ENCODE results near the gene UBXN1. TPM values are rescaled to one million over a fixed set of nuclear protein-coding genes. Genes with fewer than 3 reads are reported as not detected.

Gene UBXN1
- total and polyA plus RNA-seq, 10 of the 15 experiments (the other 5 are each of a cell fraction or from before 2014, with no cell fraction given) = 7.0 to 173 (median 106) TPM

DNA sequence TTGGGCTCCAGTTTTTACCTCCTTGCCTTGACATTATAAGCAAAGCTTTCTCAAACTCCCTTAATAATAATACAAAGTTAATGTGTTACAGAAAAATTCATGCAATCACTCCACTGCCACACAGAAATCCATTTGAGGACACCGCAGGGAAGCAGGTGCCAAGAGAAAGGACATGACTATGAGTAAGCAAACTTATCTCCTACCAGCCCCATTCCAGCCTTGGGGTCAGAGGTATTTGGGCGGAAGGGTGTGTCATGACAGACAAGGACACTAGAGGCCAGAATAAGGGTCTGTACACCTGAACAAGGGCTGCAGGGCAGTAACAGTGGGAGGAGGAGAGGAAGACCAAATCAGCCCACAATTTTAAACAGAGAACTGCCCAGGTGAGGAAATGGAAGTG is 34.5 kb upstream of the UBXN1 start:
- H3K9me3 ChIP-seq (replicated peaks; ENCODE audit: control insufficient read depth, insufficient read depth, low read length) = no peaks in the 10 kb centered on the region
- H3K9ac ChIP-seq (ENCODE audit: control insufficient read depth, insufficient read depth, low read length) = no peak overlapping the region
- no peak for FAIRE-seq
- CTCF ChIA-PET = interaction anchor here (1.2 kb wide), 1 partner anchor 73 kb away, joined by 3 read pairs; no protein-coding TSS in a partner anchor
- H3K4me3 ChIP-seq = 0 out of 2 replicates have a peak overlapping the region, but pooled peaks have one; percentile 13
- peaks cover 31 to 42% of the 10 kb centered on the region in 2 experiments for H3K36me3 ChIP-seq (ENCODE audit: control insufficient read depth in 2 of 2, insufficient read depth in 2 of 2, low read length in 1 of 2)
- WGBS (ENCODE audit: insufficient coverage, insufficient replicate concordance, low lambda C conversion rate, missing lambda C conversion rate) = 97% methylated on average over 2 of the region's 2 CpGs
- intact Hi-C loops (cut with micrococcal nuclease; ENCODE audit: unreplicated experiment) = no loop called here
- peaks cover 22% of the 10 kb centered on the region for H3K4me1 ChIP-seq (ENCODE audit: control insufficient read depth, insufficient read depth, low read length)
- no TSS peak for BruUV-seq (replicated peaks)
- DNase-seq (ENCODE audit: low read depth, low spot score) = no peak
- peaks cover 3% of the 10 kb centered on the region; the same call in 1 of the 2 replicates for H3K79me2 ChIP-seq (ENCODE audit: control insufficient read depth, insufficient read depth, low read length)
- RAD21 ChIA-PET (ENCODE audit: unreplicated experiment) = no interaction called here
- H3K27me3 ChIP-seq (replicated peaks in 1 of 2; ENCODE audit: control insufficient read depth in 2 of 2, insufficient read depth in 2 of 2, low read length in 1 of 2) = no peaks in the 10 kb centered on the region
- H3K4me2 ChIP-seq (ENCODE audit: control insufficient read depth, insufficient read depth) = no peak overlapping the region; the same call in 1 of the 2 replicates
- SMC1A ChIA-PET (ENCODE audit: uncharacterized antibody, unreplicated experiment) = interaction anchor here (1.9 kb wide), 1 partner anchor 10 kb away, joined by 7 read pairs; no protein-coding TSS in a partner anchor
- H2AFZ ChIP-seq (ENCODE audit: control insufficient read depth, low read depth, low read length) = no peak overlapping the region
- no peak overlapping the region for H3K27ac ChIP-seq (ENCODE audit: control insufficient read depth, insufficient read depth)
- POLR2A ChIA-PET = interaction anchor here (0.6 to 5.5 kb wide), 3 partner anchors 13 to 118 kb away, joined by 3 to 40 read pairs (median 4); partner anchors contain the start of genes HNRNPUL2, STX5, TAF6L and TTC9C
- H4K20me1 ChIP-seq (ENCODE audit: control insufficient read depth, insufficient read depth) = no peaks in the 10 kb centered on the region
- ATAC-seq = no peak
- in situ Hi-C loops (cut with MboI) = no loop called here
- TF ChIP-seq STAT1 (conservative IDR thresholded peaks at IDR 0.05) (no peak), MTA2 (IDR thresholded peaks at IDR 0.05; ENCODE audit: low read depth) (no peak), CEBPB (IDR thresholded peaks at IDR 0.05; ENCODE audit: borderline replicate concordance in 1 of 2, low read depth in 2 of 2, low read length in 2 of 2) (no peak), HCFC1 (IDR thresholded peaks at IDR 0.05; ENCODE audit: low read length) (no peak), SRF (IDR thresholded peaks at IDR 0.05; ENCODE audit: low read depth in 2 of 2, low read length in 2 of 2) (no peak), KDM1A (IDR thresholded peaks at IDR 0.05; ENCODE audit: borderline replicate concordance) (no peak), FOS (IDR thresholded peaks at IDR 0.05; ENCODE audit: borderline replicate concordance, extremely low read depth, insufficient read length) (no peak), GATAD2B (conservative IDR thresholded peaks at IDR 0.05; ENCODE audit: low read depth) (no peak), YY1 (IDR thresholded peaks at IDR 0.05; ENCODE audit: low read depth, low read length) (no peak)
- TF ChIP-seq, protein P1, sequence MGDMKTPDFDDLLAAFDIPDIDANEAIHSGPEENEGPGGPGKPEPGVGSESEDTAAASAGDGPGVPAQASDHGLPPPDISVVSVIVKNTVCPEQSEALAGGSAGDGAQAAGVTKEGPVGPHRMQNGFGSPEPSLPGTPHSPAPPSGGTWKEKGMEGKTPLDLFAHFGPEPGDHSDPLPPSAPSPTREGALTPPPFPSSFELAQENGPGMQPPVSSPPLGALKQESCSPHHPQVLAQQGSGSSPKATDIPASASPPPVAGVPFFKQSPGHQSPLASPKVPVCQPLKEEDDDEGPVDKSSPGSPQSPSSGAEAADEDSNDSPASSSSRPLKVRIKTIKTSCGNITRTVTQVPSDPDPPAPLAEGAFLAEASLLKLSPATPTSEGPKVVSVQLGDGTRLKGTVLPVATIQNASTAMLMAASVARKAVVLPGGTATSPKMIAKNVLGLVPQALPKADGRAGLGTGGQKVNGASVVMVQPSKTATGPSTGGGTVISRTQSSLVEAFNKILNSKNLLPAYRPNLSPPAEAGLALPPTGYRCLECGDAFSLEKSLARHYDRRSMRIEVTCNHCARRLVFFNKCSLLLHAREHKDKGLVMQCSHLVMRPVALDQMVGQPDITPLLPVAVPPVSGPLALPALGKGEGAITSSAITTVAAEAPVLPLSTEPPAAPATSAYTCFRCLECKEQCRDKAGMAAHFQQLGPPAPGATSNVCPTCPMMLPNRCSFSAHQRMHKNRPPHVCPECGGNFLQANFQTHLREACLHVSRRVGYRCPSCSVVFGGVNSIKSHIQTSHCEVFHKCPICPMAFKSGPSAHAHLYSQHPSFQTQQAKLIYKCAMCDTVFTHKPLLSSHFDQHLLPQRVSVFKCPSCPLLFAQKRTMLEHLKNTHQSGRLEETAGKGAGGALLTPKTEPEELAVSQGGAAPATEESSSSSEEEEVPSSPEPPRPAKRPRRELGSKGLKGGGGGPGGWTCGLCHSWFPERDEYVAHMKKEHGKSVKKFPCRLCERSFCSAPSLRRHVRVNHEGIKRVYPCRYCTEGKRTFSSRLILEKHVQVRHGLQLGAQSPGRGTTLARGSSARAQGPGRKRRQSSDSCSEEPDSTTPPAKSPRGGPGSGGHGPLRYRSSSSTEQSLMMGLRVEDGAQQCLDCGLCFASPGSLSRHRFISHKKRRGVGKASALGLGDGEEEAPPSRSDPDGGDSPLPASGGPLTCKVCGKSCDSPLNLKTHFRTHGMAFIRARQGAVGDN (IDR thresholded peaks at IDR 0.05) = no peak
- TF ChIP-seq, protein P2, sequence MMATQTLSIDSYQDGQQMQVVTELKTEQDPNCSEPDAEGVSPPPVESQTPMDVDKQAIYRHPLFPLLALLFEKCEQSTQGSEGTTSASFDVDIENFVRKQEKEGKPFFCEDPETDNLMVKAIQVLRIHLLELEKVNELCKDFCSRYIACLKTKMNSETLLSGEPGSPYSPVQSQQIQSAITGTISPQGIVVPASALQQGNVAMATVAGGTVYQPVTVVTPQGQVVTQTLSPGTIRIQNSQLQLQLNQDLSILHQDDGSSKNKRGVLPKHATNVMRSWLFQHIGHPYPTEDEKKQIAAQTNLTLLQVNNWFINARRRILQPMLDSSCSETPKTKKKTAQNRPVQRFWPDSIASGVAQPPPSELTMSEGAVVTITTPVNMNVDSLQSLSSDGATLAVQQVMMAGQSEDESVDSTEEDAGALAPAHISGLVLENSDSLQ (IDR thresholded peaks at IDR 0.05) = no peak
- TF ChIP-seq, protein P3, sequence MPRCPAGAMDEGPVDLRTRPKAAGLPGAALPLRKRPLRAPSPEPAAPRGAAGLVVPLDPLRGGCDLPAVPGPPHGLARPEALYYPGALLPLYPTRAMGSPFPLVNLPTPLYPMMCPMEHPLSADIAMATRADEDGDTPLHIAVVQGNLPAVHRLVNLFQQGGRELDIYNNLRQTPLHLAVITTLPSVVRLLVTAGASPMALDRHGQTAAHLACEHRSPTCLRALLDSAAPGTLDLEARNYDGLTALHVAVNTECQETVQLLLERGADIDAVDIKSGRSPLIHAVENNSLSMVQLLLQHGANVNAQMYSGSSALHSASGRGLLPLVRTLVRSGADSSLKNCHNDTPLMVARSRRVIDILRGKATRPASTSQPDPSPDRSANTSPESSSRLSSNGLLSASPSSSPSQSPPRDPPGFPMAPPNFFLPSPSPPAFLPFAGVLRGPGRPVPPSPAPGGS (IDR thresholded peaks at IDR 0.05; ENCODE audit: borderline replicate concordance, insufficient read depth, low read depth, low read length, poor library complexity, severe bottlenecking) = no peak
- TF ChIP-seq, protein P4, sequence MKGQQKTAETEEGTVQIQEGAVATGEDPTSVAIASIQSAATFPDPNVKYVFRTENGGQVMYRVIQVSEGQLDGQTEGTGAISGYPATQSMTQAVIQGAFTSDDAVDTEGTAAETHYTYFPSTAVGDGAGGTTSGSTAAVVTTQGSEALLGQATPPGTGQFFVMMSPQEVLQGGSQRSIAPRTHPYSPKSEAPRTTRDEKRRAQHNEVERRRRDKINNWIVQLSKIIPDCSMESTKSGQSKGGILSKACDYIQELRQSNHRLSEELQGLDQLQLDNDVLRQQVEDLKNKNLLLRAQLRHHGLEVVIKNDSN (IDR thresholded peaks at IDR 0.05; ENCODE audit: borderline replicate concordance, extremely low read length, insufficient read depth, low read depth, low read length) = no peak
- TF ChIP-seq, protein P5, sequence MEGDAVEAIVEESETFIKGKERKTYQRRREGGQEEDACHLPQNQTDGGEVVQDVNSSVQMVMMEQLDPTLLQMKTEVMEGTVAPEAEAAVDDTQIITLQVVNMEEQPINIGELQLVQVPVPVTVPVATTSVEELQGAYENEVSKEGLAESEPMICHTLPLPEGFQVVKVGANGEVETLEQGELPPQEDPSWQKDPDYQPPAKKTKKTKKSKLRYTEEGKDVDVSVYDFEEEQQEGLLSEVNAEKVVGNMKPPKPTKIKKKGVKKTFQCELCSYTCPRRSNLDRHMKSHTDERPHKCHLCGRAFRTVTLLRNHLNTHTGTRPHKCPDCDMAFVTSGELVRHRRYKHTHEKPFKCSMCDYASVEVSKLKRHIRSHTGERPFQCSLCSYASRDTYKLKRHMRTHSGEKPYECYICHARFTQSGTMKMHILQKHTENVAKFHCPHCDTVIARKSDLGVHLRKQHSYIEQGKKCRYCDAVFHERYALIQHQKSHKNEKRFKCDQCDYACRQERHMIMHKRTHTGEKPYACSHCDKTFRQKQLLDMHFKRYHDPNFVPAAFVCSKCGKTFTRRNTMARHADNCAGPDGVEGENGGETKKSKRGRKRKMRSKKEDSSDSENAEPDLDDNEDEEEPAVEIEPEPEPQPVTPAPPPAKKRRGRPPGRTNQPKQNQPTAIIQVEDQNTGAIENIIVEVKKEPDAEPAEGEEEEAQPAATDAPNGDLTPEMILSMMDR (IDR thresholded peaks at IDR 0.05 in 2 of 3, conservative IDR thresholded peaks at IDR 0.05 in 1 of 3; ENCODE audit: control insufficient read depth in 2 of 3, extremely low read depth in 1 of 3, insufficient read depth in 1 of 3, low read depth in 3 of 3, low read length in 3 of 3) = no peak
